NCI-H510A treated with DMSO at 0.1 percent for 48 hours (cell line): ENCODE results near the gene FRYL.
A peak's percentile ranks its signal among the peaks of the same experiment; 100 is the strongest.
"Not testable (repeated sequence)": the region's sequence is repeated elsewhere in the genome, so short reads cannot be mapped to it uniquely, and the experiment has no call there.

Experiments
- DNase-seq: peaks from one replicate; lab custom pipeline; 2025; lab: John Stamatoyannopoulos, UW

FRYL gene

GRCh38 chr4:48698029-48698971 is 81.8 kb downstream of the FRYL start:
- no peak for DNase-seq

- DNase-seq: not testable (repeated sequence)
Observed at GRCh38 chr4:48697516-48697915, 82.6 kb downstream of the FRYL start.

GRCh38 chr4:48694824-48695223 is 85.3 kb downstream of the FRYL start:
- no peak for DNase-seq

GRCh38 chr4:48693856-48694574 is 86.1 kb downstream of the FRYL start:
- no peak for DNase-seq

- no peak for DNase-seq
Observed at GRCh38 chr4:48692897-48693296, 87.2 kb downstream of the FRYL start.

- DNase-seq: no peak
Observed at GRCh38 chr4:48692044-48692443, 88.0 kb downstream of the FRYL start.

GRCh38 chr4:48688953-48689352 is 91.1 kb downstream of the FRYL start:
- no peak for DNase-seq

GRCh38 chr4:48687313-48688051 is 92.6 kb downstream of the FRYL start:
- DNase-seq: no peak

- DNase-seq: no peak
Observed at GRCh38 chr4:48686369-48686768, 93.7 kb downstream of the FRYL start.

- peak; percentile 14 for DNase-seq
Observed at GRCh38 chr4:48683784-48684666, 96.1 kb downstream of the FRYL start.

GRCh38 chr4:48682870-48683269 is 97.2 kb downstream of the FRYL start:
- DNase-seq: not testable (repeated sequence)

GRCh38 chr4:48681856-48682255 is 98.2 kb downstream of the FRYL start:
- no peak for DNase-seq

- DNase-seq: no peak
Observed at GRCh38 chr4:48680848-48681568, 99.1 kb downstream of the FRYL start.

GRCh38 chr4:48673537-48673936 is 106.5 kb downstream of the FRYL start:
- no peak for DNase-seq

- DNase-seq: no peak
Observed at GRCh38 chr4:48670587-48670986, 109.5 kb downstream of the FRYL start.

GRCh38 chr4:48669086-48669485 is 111.0 kb downstream of the FRYL start:
- DNase-seq: peak; percentile 32

GRCh38 chr4:48668254-48669017 is 111.6 kb downstream of the FRYL start:
- peak; percentile 43 for DNase-seq

- DNase-seq: no peak
Observed at GRCh38 chr4:48667148-48667547, 112.9 kb downstream of the FRYL start.

- no peak for DNase-seq
Observed at GRCh38 chr4:48665555-48666186, 114.4 kb downstream of the FRYL start.
